GM18526 (cell line): ENCODE measurements around the gene MORF4L1.

Experiments
- POLR2A ChIP-seq: IDR thresholded peaks from 3 replicates; pipeline ENCODE4 v1.6.1; 2011; ENCODE audit not compliant: insufficient read length; ENCODE audit errors: extremely low read depth

Gene MORF4L1

GRCh38 chr15:78932258-78932808 lies 59.6 kb downstream of the MORF4L1 start:
- no peak for TF ChIP-seq POLR2A

- TF ChIP-seq POLR2A: no peak
Measured at GRCh38 chr15:78933187-78933822, 60.6 kb downstream of the MORF4L1 start.

GRCh38 chr15:78933823-78934654 lies 61.3 kb downstream of the MORF4L1 start:
- TF ChIP-seq POLR2A: no peak

GRCh38 chr15:78934655-78935023 lies 61.9 kb downstream of the MORF4L1 start:
- TF ChIP-seq POLR2A: no peak

GRCh38 chr15:78937132-78937739 lies 64.5 kb downstream of the MORF4L1 start:
- TF ChIP-seq POLR2A: no peak

- TF ChIP-seq POLR2A: peak; percentile 53
Measured at GRCh38 chr15:78938658-78939488, 66.2 kb downstream of the MORF4L1 start.

GRCh38 chr15:78942741-78943140 lies 70.1 kb downstream of the MORF4L1 start:
- no peak for TF ChIP-seq POLR2A

- no peak for TF ChIP-seq POLR2A
Measured at GRCh38 chr15:78943692-78944091, 71.0 kb downstream of the MORF4L1 start.

- TF ChIP-seq POLR2A: no peak
Measured at GRCh38 chr15:78944202-78944625, 71.5 kb downstream of the MORF4L1 start.

- peak; percentile 95 for TF ChIP-seq POLR2A
Measured at GRCh38 chr15:78944669-78945407, 72.1 kb downstream of the MORF4L1 start, which contains the start of gene CTSH. Gene CTSH (minus strand): TSS chr15:78945046. CDS start chr15:78944981, 65 bp downstream.

GRCh38 chr15:78946493-78946892 lies 73.8 kb downstream of the MORF4L1 start:
- TF ChIP-seq POLR2A: no peak

GRCh38 chr15:78947506-78947905 lies 74.8 kb downstream of the MORF4L1 start:
- no peak for TF ChIP-seq POLR2A
